DND-41 (cell line): ENCODE measurements around the gene ALG9.

ENCODE experiments used
- EZH2 ChIP-seq: IDR thresholded peaks from 3 replicates; pipeline ENCODE4 v1.6.1; 2012; ENCODE audit warnings: borderline replicate concordance, low read depth, mild to moderate bottlenecking, moderate library complexity, low read length, inconsistent platforms; ENCODE audit not compliant: severe bottlenecking
- TF ChIP-seq, protein P1 (sequence below): IDR thresholded peaks from 2 replicates; pipeline ENCODE4 v1.5.1; 2012; ENCODE audit warnings: borderline replicate concordance, low read length, moderate library complexity, mild to moderate bottlenecking; ENCODE audit not compliant: poor library complexity, severe bottlenecking; ENCODE audit errors: extremely low read depth

DNA sequence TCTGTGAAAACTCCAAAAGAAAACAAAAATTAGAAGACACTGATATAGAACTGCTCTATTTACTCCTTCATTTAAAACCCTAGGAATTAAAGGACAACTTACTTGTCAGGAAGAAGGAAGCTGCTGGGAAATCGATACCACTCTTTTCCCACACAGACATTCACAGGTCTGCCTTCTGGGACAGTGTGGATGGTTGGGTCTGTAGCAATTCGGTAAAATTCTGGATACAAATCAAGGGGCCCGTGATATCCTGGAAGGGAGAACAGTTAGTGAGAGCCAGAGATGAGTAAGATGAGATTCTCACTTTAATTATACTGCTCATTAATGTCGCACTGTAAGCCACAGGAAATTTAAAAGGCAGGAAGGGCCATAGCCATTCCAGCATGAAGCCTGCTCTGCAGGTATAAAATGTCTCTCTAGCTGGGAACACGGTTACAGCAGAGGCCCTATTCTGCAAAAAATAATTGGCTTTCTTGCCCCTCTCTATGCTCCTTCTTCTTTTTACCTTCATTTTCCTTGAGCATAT is 34.0 kb downstream of the ALG9 start:
- TF ChIP-seq, protein P1, sequence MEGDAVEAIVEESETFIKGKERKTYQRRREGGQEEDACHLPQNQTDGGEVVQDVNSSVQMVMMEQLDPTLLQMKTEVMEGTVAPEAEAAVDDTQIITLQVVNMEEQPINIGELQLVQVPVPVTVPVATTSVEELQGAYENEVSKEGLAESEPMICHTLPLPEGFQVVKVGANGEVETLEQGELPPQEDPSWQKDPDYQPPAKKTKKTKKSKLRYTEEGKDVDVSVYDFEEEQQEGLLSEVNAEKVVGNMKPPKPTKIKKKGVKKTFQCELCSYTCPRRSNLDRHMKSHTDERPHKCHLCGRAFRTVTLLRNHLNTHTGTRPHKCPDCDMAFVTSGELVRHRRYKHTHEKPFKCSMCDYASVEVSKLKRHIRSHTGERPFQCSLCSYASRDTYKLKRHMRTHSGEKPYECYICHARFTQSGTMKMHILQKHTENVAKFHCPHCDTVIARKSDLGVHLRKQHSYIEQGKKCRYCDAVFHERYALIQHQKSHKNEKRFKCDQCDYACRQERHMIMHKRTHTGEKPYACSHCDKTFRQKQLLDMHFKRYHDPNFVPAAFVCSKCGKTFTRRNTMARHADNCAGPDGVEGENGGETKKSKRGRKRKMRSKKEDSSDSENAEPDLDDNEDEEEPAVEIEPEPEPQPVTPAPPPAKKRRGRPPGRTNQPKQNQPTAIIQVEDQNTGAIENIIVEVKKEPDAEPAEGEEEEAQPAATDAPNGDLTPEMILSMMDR, result no peak
- TF ChIP-seq EZH2, result no peak
